ENCODE data around the gene NXPH4.

The NXPH4 gene

GRCh38 chr12:57203791-57204190 is 12.8 kb upstream of the NXPH4 start:
- DNase-seq (ENCODE audit: low read depth in 2 of 2), result no peak

GRCh38 chr12:57204454-57204853 is 12.1 kb upstream of the NXPH4 start:
- DNase-seq (ENCODE audit: low read depth in 2 of 2), result no peak

GRCh38 chr12:57205186-57205585 is 11.4 kb upstream of the NXPH4 start:
- DNase-seq (ENCODE audit: low read depth in 2 of 2), result no peak

GRCh38 chr12:57205931-57206330 is 10.7 kb upstream of the NXPH4 start:
- DNase-seq (ENCODE audit: low read depth in 2 of 2), result no peak

- no peak for DNase-seq (ENCODE audit: low read depth in 2 of 2)
Measured at GRCh38 chr12:57207731-57208630, 8.6 kb upstream of the NXPH4 start.

GRCh38 chr12:57208631-57209282 is 7.8 kb upstream of the NXPH4 start:
- no peak for DNase-seq (ENCODE audit: low read depth in 2 of 2)

- DNase-seq (ENCODE audit: low read depth in 2 of 2), result no peak
Measured at GRCh38 chr12:57209916-57210315, 6.7 kb upstream of the NXPH4 start.

- no peak for DNase-seq (ENCODE audit: low read depth in 2 of 2)
Measured at GRCh38 chr12:57210461-57210860, 6.1 kb upstream of the NXPH4 start.

GRCh38 chr12:57210926-57211692 is 5.5 kb upstream of the NXPH4 start:
- DNase-seq (ENCODE audit: low read depth in 2 of 2), result no peak

GRCh38 chr12:57211791-57212700 is 4.5 kb upstream of the NXPH4 start:
- DNase-seq (ENCODE audit: low read depth in 2 of 2), result no peak

- no peak for DNase-seq (ENCODE audit: low read depth in 2 of 2)
Measured at GRCh38 chr12:57212701-57213057, 3.9 kb upstream of the NXPH4 start.

- DNase-seq (ENCODE audit: low read depth in 2 of 2), result peak; percentile 70 to 78
Measured at GRCh38 chr12:57213058-57213715, 3.4 kb upstream of the NXPH4 start.

GRCh38 chr12:57213763-57214397 is 2.7 kb upstream of the NXPH4 start:
- DNase-seq (ENCODE audit: low read depth in 2 of 2), result no peak

GRCh38 chr12:57214398-57214781 is 2.2 kb upstream of the NXPH4 start:
- peak in 1 of 2 donors; percentile 64 for DNase-seq (ENCODE audit: low read depth in 2 of 2)

- DNase-seq (ENCODE audit: low read depth in 2 of 2), result no peak
Measured at GRCh38 chr12:57215065-57215464, 1.5 kb upstream of the NXPH4 start.

- DNase-seq (ENCODE audit: low read depth in 2 of 2), result no peak
Measured at GRCh38 chr12:57215668-57216013, 953 bp upstream of the NXPH4 start.

GRCh38 chr12:57216921-57217879 is 606 bp downstream of the NXPH4 start:
- DNase-seq (ENCODE audit: low read depth in 2 of 2), result no peak

- no peak for DNase-seq (ENCODE audit: low read depth in 2 of 2)
Measured at GRCh38 chr12:57218030-57218853, 1.6 kb downstream of the NXPH4 start.

All from stimulated activated CD4-positive, alpha-beta T cell treated with anti-CD3 and anti-CD28 coated beads, Interleukin-15, amount 100 ng/mL, for 48 hours (primary cell).